A673 (cell line): ENCODE measurements around the gene ERC1. TPM values are rescaled to one million over a fixed set of nuclear protein-coding genes. Genes with fewer than 3 reads are reported as not detected.

Experiments
- BruUV-seq: library from RNA; stranded (reverse); fragments of 400-500 nt; replicated peaks from 2 replicates; lab custom pipeline; 2021; lab: Mats Ljungman, UMichigan
- CTCF ChIA-PET: fragments of 300-600 bp; sonication (Branson Sonifier 250); formaldehyde crosslinking; loops from one replicate; lab custom pipeline; 2022; ENCODE audit warnings: antibody characterized with exemption; lab: Charles Lee
- POLR2A ChIA-PET: fragments of 300-600 bp; sonication (Branson Sonifier 250); formaldehyde crosslinking; loops from one replicate; lab custom pipeline; 2022; ENCODE audit warnings: antibody characterized with exemption; ENCODE audit not compliant: low non-redundant PET; lab: Charles Lee
- DNase-seq: peaks from one replicate; pipeline ENCODE4 v3.0.0-alpha.2; 2015; ENCODE audit warnings: low spot score
- H3K27ac ChIP-seq: fragments of 200-600 bp; sonication (generic); 2 replicates; pipeline ENCODE4 v1.5.1; 2016; ENCODE audit warnings: mixed run types, low read depth, mild to moderate bottlenecking, mixed read lengths, antibody characterized with exemption, low read length; ENCODE audit not compliant: poor library complexity, severe bottlenecking
- H3K27me3 ChIP-seq: fragments of 200-600 bp; sonication (generic); replicated peaks from 2 replicates; pipeline ENCODE4 v1.6.1; 2017; ENCODE audit warnings: mixed run types, low read depth, mild to moderate bottlenecking, mixed read lengths, antibody characterized with exemption, low read length; ENCODE audit not compliant: insufficient read depth, poor library complexity
- H3K36me3 ChIP-seq: fragments of 200-600 bp; sonication (generic); 2 replicates; pipeline ENCODE4 v1.6.1; 2016; ENCODE audit warnings: mixed run types, mild to moderate bottlenecking, mixed read lengths, antibody characterized with exemption, low read length; ENCODE audit not compliant: insufficient read depth, poor library complexity, severe bottlenecking
- H3K4me1 ChIP-seq: fragments of 200-600 bp; sonication (generic); 2 replicates; pipeline ENCODE4 v1.6.1; 2017; ENCODE audit warnings: mixed run types, mild to moderate bottlenecking, mixed read lengths, antibody characterized with exemption, low read length; ENCODE audit not compliant: insufficient read depth, poor library complexity, severe bottlenecking
- H3K4me3 ChIP-seq: fragments of 200-600 bp; sonication (generic); 2 replicates; pipeline ENCODE4 v1.5.1; 2016; ENCODE audit warnings: low read depth, mixed run types, mild to moderate bottlenecking, mixed read lengths, low read length; ENCODE audit not compliant: poor library complexity, severe bottlenecking
- H3K9me3 ChIP-seq: fragments of 200-600 bp; sonication (generic); 2 replicates; pipeline ENCODE4 v1.6.1; 2016; ENCODE audit warnings: mixed run types, low read depth, mild to moderate bottlenecking, mixed read lengths, antibody characterized with exemption, low read length; ENCODE audit not compliant: poor library complexity, severe bottlenecking
- CTCF ChIP-seq: fragments of 300-800, 200-600 bp; sonication (generic); conservative IDR thresholded peaks from 2 replicates; pipeline ENCODE4 v1.5.1; 2017; ENCODE audit warnings: low read depth, mild to moderate bottlenecking, antibody characterized with exemption, low read length, moderate library complexity, mixed read lengths
- EZH2 ChIP-seq: fragments of 200-600 bp; sonication (generic); IDR thresholded peaks from 2 replicates; pipeline ENCODE4 v1.6.1; 2017; ENCODE audit warnings: borderline replicate concordance, low read depth, mild to moderate bottlenecking, mixed read lengths, antibody characterized with exemption, low read length; ENCODE audit not compliant: poor library complexity, severe bottlenecking
- intact Hi-C: fragments of 100-400 bp; cut with micrococcal nuclease; formaldehyde crosslinking; loops from one replicate; pipeline ENCODE4 v1.10.0; 2022; ENCODE audit not compliant: unreplicated experiment
- total RNA-seq: library from RNA; stranded (reverse); gene quantifications from 2 replicates; pipeline ENCODE4 v1.2.3, GENCODE V29; 2021

ERC1 gene
- total RNA-seq, 1 experiment from 2014 or later, result 60.7 TPM

- CTCF ChIA-PET, result no interaction called here
- Histone ChIP-seq H3K4me3 (no peak overlapping the region), H3K36me3 (no peaks in the 10 kb centered on the region), H3K27ac (no peak overlapping the region), H3K9me3 (no peaks in the 10 kb centered on the region), H3K27me3 (no peaks in the 10 kb centered on the region), H3K4me1 (peaks cover 21% of the 10 kb centered on the region)
- TF ChIP-seq CTCF, result no peak
- no peak for TF ChIP-seq EZH2
- intact Hi-C loops, result no loop called here
- DNase-seq, result no peak
- POLR2A ChIA-PET, result no interaction called here
- no TSS peak for BruUV-seq
Observed at GRCh38 chr12:1174659-1175058, 183.6 kb downstream of the ERC1 start.

- Histone ChIP-seq H3K36me3 (no peaks in the 10 kb centered on the region), H3K9me3 (no peaks in the 10 kb centered on the region), H3K27ac (no peak overlapping the region), H3K4me1 (peaks cover 13% of the 10 kb centered on the region), H3K4me3 (no peak overlapping the region), H3K27me3 (no peaks in the 10 kb centered on the region)
- no TSS peak for BruUV-seq
- CTCF ChIA-PET, result no interaction called here
- DNase-seq, result no peak
- intact Hi-C loops, result no loop called here
- POLR2A ChIA-PET, result no interaction called here
- TF ChIP-seq EZH2, result no peak
- no peak for TF ChIP-seq CTCF
Observed at GRCh38 chr12:1176191-1176590, 185.2 kb downstream of the ERC1 start.

GRCh38 chr12:1179128-1179527 is 188.1 kb downstream of the ERC1 start:
- CTCF ChIA-PET, result no interaction called here
- no peak for DNase-seq

More at GRCh38 chr12:1179128-1179527, 188.1 kb downstream of the ERC1 start:
- H3K4me3 ChIP-seq, result no peak overlapping the region
- H3K9me3 ChIP-seq, result no peaks in the 10 kb centered on the region
- H3K4me1 ChIP-seq, result no peaks in the 10 kb centered on the region
- no TSS peak for BruUV-seq
- intact Hi-C loops, result no loop called here
- no peak overlapping the region for H3K27ac ChIP-seq
- POLR2A ChIA-PET, result no interaction called here
- H3K27me3 ChIP-seq, result no peaks in the 10 kb centered on the region
- no peak for TF ChIP-seq CTCF
- peaks cover 4% of the 10 kb centered on the region for H3K36me3 ChIP-seq
